GM18505 (cell line): ENCODE data around the gene B4GALNT3.

Source experiments
- ATAC-seq: cut with Tn5 transposase; IDR thresholded peaks from one replicate; pipeline ENCODE4 v1.9.1; 2021; ENCODE audit not compliant: unreplicated experiment
- POLR2A ChIP-seq: IDR thresholded peaks from 4 replicates; pipeline ENCODE4 v1.6.1; 2011; ENCODE audit warnings: borderline replicate concordance; ENCODE audit not compliant: insufficient read depth, insufficient read length; ENCODE audit errors: extremely low read depth

Gene B4GALNT3

DNA sequence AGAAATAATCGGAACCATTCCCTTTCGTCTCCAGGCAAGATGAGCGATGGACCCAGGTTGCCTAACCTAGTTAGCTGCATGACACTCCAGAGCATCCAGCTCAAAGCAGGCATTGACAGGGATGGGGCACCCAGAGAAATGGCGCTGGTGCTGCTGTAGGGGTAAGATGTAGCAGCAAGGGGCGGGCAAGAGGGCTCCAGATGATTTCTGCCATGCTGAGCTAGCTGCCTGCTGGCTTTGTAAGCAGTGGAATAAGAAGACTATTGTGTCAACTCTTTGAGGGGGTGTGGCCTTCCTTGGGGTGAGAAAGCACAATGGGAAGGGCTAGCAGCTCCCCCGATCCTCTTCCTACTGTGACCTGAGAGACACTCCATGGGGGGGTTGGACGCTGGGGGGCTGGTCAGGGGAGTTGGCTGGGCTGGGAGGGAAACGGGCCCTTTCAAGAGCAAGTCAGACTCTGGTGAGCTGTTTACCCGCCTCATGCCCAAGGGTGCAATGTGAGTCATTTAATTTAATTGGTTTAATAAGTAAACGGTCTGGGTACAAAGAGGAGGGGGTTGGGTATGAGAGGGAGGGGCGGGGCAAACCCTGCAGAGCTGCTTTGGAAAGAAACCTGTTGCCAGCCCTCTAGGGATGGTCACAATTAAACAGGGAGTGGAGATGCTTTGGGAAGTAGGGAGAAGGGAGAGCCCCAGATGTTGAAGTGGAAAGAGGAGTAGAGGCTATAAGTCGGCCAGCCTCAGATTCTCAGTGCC, 50.5 kb downstream of the B4GALNT3 start:
- no peak for ATAC-seq
- TF ChIP-seq POLR2A: no peak

GRCh38 chr12:512933-513332, 53.2 kb downstream of the B4GALNT3 start:
- ATAC-seq: no peak
- TF ChIP-seq POLR2A: no peak

DNA sequence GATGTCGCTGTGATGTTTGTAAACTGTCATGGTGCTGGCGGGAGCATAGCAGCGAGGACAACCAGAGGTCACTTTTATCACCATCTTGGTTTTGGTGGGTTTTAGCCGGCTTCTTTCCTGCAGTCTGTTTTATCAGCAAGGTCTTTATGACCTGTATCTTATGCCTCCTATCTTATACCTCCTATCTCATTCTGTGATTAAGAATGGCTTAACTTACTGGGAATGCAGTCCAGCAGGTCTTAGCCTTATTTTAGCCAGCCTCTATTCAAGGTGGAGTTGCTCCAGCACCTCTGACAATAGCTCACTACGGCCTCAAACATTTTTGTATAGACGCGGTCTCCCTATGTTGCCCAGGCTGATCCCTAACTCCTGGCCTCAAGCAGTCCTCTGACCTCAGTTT, 53.7 kb downstream of the B4GALNT3 start:
- TF ChIP-seq POLR2A: no peak
- ATAC-seq: no peak

GRCh38 chr12:517538-517937, 57.8 kb downstream of the B4GALNT3 start:
- ATAC-seq: no peak
- no peak for TF ChIP-seq POLR2A

GRCh38 chr12:520119-520518, 60.4 kb downstream of the B4GALNT3 start:
- ATAC-seq: no peak
- no peak for TF ChIP-seq POLR2A

DNA sequence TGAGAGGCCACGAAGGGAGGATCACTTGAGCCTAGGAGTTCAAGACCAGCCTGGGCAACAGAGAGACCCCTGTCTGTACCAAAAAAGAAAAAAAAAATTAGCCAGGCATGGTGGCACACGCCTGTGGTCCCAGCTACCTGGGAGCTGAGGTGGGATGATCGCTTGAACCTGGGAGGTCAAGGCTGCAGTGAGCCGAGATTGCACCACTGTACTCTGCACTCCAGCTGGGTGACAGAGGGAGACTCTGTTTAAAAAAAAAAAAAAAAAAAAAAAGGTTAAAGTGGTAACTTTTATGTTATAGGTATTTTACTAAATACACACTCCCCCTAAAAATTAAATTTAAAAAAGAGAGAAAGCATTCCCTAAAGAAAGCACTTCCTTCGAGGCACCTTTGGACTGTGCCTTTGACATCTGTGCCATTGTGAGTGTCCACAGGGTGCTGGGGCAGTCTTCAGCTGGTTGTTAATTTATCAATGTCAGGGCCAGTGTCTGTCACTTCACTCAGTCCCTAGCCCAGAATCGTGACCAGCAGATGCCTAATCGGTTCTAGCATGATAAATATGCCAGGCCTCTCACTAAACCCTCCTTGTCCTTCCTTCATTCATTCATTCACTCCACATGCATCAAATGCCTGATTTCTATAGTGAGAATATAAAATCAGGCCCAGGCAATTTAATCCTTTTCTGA, 63.1 kb downstream of the B4GALNT3 start:
- TF ChIP-seq POLR2A: no peak
- ATAC-seq: no peak

- ATAC-seq: no peak
These were observed 64.6 kb downstream of the B4GALNT3 start for GRCh38 chr12:524167-524951.

GRCh38 chr12:526089-526488, 66.3 kb downstream of the B4GALNT3 start:
- no peak for ATAC-seq
- TF ChIP-seq POLR2A: no peak

More at GRCh38 chr12:524167-524951, 64.6 kb downstream of the B4GALNT3 start:
- TF ChIP-seq POLR2A: no peak

GRCh38 chr12:527241-527640, 67.5 kb downstream of the B4GALNT3 start:
- TF ChIP-seq POLR2A: no peak
- ATAC-seq: no peak

- ATAC-seq: no peak
- TF ChIP-seq POLR2A: no peak
These were observed 68.0 kb downstream of the B4GALNT3 start for GRCh38 chr12:527729-528128.

GRCh38 chr12:530308-530707, 70.6 kb downstream of the B4GALNT3 start:
- no peak for ATAC-seq
- no peak for TF ChIP-seq POLR2A

DNA sequence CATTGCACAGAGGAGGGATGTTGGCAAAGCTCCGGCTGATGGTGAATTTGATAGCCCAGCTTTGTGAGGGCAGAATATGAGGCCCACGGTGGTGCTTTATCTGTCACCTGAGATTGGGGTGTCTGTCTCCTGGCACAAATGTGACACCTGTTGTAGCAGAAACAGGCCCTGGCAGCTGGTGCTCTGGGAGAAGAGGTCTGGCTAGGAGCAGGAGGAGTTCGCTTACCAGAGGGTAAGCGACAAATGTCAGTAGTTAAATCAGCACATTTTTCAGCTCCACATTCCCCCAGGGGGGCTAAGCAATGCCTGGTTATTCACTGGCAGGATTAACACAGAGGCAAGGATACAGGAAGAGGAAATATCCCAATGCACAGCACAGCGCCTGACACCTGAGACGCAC, 71.1 kb downstream of the B4GALNT3 start:
- TF ChIP-seq POLR2A: no peak
- no peak for ATAC-seq

GRCh38 chr12:531951-532585, 72.3 kb downstream of the B4GALNT3 start:
- no peak for TF ChIP-seq POLR2A
- ATAC-seq: no peak
